Left lung (tissue), 10 donors: Measurements from ENCODE around the gene ZFPM1. TPM values are rescaled to one million over a fixed set of nuclear protein-coding genes. Genes with fewer than 3 reads are reported as not detected.
A peak's percentile ranks its signal among the peaks of the same experiment; 100 is the strongest.

Experiments
- ATAC-seq: fragments of 200-7000 bp; cut with Tn5 transposase; one replicate; pipeline ENCODE4 v1.9.1; 2020; ENCODE audit warnings: moderate library complexity
- DNase-seq, 4 donors: peaks; one replicate each; pipeline ENCODE4 v3.0.0-alpha.2; 2013 to 2020
- H3K27ac ChIP-seq, 2 donors: fragments of 200-600 bp; sonication (generic) in 1 of 2; one replicate each; pipeline versions ENCODE4 v1.5.0 to v1.8.0; 2020 to 2021
- H3K27me3 ChIP-seq, 2 donors: fragments of 200-600 bp; sonication (generic) in 1 of 2; one replicate each; pipeline versions ENCODE4 v1.5.0 to v1.8.0; 2020 to 2021
- H3K36me3 ChIP-seq, 2 donors: fragments of 200-600 bp; sonication (generic) in 1 of 2; one replicate each; pipeline versions ENCODE4 v1.5.0 to v1.8.0; 2020 to 2021
- H3K4me1 ChIP-seq, 2 donors: fragments of 200-600 bp; one replicate each; pipeline ENCODE4 v1.8.0; 2021
- H3K4me3 ChIP-seq, 2 donors: fragments of 200-600 bp; sonication (generic) in 1 of 2; one replicate each; pipeline versions ENCODE4 v1.5.0 to v1.8.0; 2020 to 2021; ENCODE audit warnings: mild to moderate bottlenecking in 1 of 2
- H3K9me3 ChIP-seq, 2 donors: fragments of 200-600 bp; sonication (generic) in 1 of 2; one replicate each; pipeline versions ENCODE4 v1.5.0 to v1.8.0; 2020 to 2021
- CTCF ChIP-seq, 2 donors: fragments of 200-600 bp; sonication (generic) in 1 of 2; IDR thresholded peaks; one replicate each; pipeline versions ENCODE4 v1.5.0 to v1.8.0; 2021; ENCODE audit warnings: antibody characterized with exemption in 2 of 2
- intact Hi-C, 2 donors: fragments of 100-400 bp; cut with DNase I; formaldehyde crosslinking; loops; one replicate each; pipeline versions ENCODE4 v1.11.2 to v1.14.2; 2022
- polyA plus RNA-seq, 6 donors: library from polyadenylated mRNA; unstranded; fragments of 120-200 nt; gene quantifications; one replicate each; pipeline ENCODE4 v1.2.1, GENCODE V29; 2013; ENCODE audit not compliant: insufficient read length in 6 of 6
- total RNA-seq, 2 donors: library from RNA; stranded (reverse); fragmentation: NEBNext Ultra II Directional; extraction: Animal tissue kit (Norgen Biotek cat#: 25700); gene quantifications; one replicate each; pipeline ENCODE4 v1.2.1, GENCODE V29; 2021
- donor health status: DM: no; HTN: yes; CAD: no.
- donor health status: DM: no; HTN: no; CAD: no.

The ZFPM1 gene
- total and polyA plus RNA-seq, 8 donors, result 1.8 to 7.0 (median 3.6) TPM

- H3K27me3 ChIP-seq, result peaks cover 7 to 48% of the 10 kb centered on the region in 2 donors
- peak in 1 of 4 donors; percentile 34 for DNase-seq
- ATAC-seq, result no peak
- intact Hi-C loops, result no loop called here
- no peaks in the 10 kb centered on the region for H3K36me3 ChIP-seq
- peaks cover 0 to 7% of the 10 kb centered on the region in 2 donors for H3K9me3 ChIP-seq
- no peak for TF ChIP-seq CTCF (IDR thresholded peaks at IDR 0.05)
- no peak overlapping the region for H3K4me3 ChIP-seq
- H3K4me1 ChIP-seq, result peaks cover 7 to 10% of the 10 kb centered on the region in 2 donors
- H3K27ac ChIP-seq, result no peak overlapping the region
Observed at GRCh38 chr16:88537859-88538258, 84.8 kb downstream of the ZFPM1 start.

DNA sequence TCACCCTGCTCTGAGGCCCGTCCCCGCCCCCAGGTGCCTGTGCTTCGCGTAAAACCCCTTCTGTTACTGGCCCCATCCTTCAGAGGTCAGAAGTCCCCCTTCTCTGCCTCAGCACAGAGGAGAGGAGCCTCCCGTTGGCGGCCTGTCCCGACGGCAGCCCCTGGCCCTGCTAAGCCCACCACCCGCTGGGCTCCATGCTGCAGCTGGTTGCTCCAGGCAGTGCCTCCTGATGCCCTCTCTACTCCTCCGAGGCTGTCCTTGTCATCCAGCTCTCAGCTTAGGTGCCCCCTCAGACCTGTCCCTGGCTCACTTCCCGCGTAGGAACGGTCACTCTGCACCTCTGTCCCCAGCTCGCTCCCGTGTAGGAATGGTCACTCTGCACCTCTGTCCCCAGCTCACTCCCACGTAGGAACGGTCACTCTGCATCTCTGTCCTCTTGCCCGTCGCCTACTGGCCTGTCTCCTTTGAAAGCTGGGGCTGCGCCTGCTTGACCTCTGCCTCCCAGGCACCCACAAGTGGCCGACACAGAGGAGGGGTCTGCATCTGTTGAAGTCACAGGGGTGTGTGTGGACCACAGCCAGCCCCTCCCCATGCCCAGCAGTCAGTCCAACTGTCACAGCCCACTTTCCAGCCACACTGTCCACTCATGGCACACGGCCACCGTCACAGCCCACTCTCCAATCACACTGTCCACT is 85.4 kb downstream of the ZFPM1 start:
- intact Hi-C loops, result no loop called here
- TF ChIP-seq CTCF (IDR thresholded peaks at IDR 0.05), result no peak
- Histone ChIP-seq H3K27ac (no peak overlapping the region), H3K36me3 (no peaks in the 10 kb centered on the region), H3K4me3 (no peak overlapping the region), H3K27me3 (peaks cover 7 to 48% of the 10 kb centered on the region in 2 donors), H3K4me1 (peaks cover 7 to 10% of the 10 kb centered on the region in 2 donors), H3K9me3 (peaks cover 0 to 14% of the 10 kb centered on the region in 2 donors)
- ATAC-seq (no peak), DNase-seq (peak in 1 of 4 donors; percentile 67)

GRCh38 chr16:88539261-88539651 is 86.2 kb downstream of the ZFPM1 start:
- Histone ChIP-seq H3K4me3 (no peak overlapping the region), H3K9me3 (peaks cover 0 to 21% of the 10 kb centered on the region in 2 donors), H3K27me3 (peaks cover 7 to 48% of the 10 kb centered on the region in 2 donors), H3K27ac (no peak overlapping the region), H3K4me1 (peaks cover 7 to 10% of the 10 kb centered on the region in 2 donors), H3K36me3 (no peaks in the 10 kb centered on the region)
- intact Hi-C loops, result no loop called here
- no peak for ATAC-seq
- no peak for TF ChIP-seq CTCF (IDR thresholded peaks at IDR 0.05)
- peak in 1 of 4 donors; percentile 73 for DNase-seq

DNA sequence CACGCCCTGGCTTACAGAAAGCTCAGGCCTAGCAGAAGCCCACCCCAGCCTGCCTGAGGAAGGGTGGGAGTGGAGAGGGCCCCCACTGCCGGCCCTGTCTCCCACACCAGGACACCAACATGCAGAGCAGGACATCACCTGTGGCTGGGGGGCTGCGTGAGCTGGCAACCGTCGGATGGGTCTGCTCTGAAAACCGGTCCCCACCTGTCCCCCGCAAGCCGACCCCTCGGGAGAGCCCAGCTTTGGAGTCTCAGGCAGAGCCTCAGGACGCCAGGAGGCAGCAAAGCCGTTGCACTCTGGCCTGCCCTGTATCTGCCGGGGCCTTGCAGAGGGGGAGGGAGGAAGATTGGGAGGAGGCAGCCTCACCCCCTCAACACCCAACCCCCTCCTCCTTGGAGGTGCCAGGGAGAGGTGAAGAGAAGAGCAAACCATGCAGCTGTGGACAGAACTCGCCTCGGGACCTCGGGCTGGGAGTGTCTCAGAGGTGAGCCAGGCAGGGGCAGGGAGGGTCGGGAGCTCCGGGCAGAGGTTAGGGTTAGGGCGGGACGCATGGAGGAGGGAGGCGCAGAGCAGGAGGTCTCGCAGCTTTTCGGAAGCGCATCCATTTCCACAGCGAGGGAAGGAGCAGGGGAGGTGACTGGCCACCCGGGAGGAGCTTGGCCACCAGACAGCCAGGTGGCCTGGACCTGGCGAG is 86.7 kb downstream of the ZFPM1 start:
- DNase-seq, result peak in 1 of 4 donors; percentile 60
- peaks cover 7 to 51% of the 10 kb centered on the region in 2 donors for H3K27me3 ChIP-seq
- H3K36me3 ChIP-seq, result no peaks in the 10 kb centered on the region
- ATAC-seq, result no peak
- peaks cover 7 to 8% of the 10 kb centered on the region in 2 donors for H3K4me1 ChIP-seq
- no peak overlapping the region for H3K4me3 ChIP-seq
- intact Hi-C loops, result no loop called here
- TF ChIP-seq CTCF (IDR thresholded peaks at IDR 0.05), result no peak
- H3K9me3 ChIP-seq, result peaks cover 0 to 26% of the 10 kb centered on the region in 2 donors
- no peak overlapping the region for H3K27ac ChIP-seq

DNA sequence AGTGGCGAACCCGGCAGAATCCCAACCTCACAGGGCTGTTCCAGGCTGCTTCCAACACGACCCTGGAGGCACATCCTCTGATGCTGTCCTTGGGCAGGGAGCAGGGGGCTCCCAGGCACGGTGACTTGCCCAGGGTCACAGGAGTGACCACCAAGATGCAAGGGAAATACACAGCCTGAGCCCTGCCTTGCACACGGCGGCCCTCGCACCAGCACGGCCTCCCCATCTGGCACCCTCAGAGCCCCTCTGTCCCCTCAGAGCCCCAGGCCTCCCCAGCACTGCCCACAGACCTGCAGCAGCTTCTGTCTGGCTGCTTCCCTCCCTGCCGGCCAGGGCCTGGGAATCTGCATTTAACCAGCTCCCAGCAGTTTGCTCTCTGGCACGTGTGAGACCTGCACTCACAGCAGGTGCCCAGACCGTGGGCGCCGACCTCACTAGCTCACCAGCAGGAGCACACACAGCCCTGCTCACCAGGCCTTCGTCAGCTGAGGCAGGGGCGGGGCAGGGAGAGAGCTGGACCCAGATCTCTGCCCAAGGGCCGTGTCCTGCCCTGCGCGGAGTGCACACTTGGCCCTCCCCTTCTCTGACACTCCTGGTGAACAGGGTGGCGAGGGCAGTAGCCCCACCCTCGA is 87.4 kb downstream of the ZFPM1 start:
- H3K4me3 ChIP-seq, result no peak overlapping the region
- H3K27me3 ChIP-seq, result peaks cover 7 to 58% of the 10 kb centered on the region in 2 donors
- ATAC-seq (no peak), DNase-seq (peak in 1 of 4 donors; percentile 77)
- no peaks in the 10 kb centered on the region for H3K36me3 ChIP-seq
- intact Hi-C loops, result no loop called here
- H3K27ac ChIP-seq, result no peak overlapping the region
- no peak for TF ChIP-seq CTCF (IDR thresholded peaks at IDR 0.05)
- H3K4me1 ChIP-seq, result peaks cover 0 to 2% of the 10 kb centered on the region in 2 donors
- peaks cover 0 to 29% of the 10 kb centered on the region in 2 donors for H3K9me3 ChIP-seq
